HL-60 (cell line): ENCODE measurements around the gene CTNNA2.

Experiments used
- DNase-seq, 2 experiments: peaks; one replicate each; pipeline ENCODE4 v3.0.0-alpha.2; 2010 to 2020; ENCODE audit warnings: low read depth in 1 of 2, low spot score in 1 of 2
- H3K27ac ChIP-seq: fragments of 250-450 bp; sonication (Bioruptor Pico); replicated peaks from 2 replicates; pipeline ENCODE4 v1.5.1; 2020; ENCODE audit warnings: mild to moderate bottlenecking, moderate library complexity
- H3K27me3 ChIP-seq: fragments of 250-450 bp; sonication (Bioruptor Pico); 2 replicates; pipeline ENCODE4 v1.5.1; 2021; ENCODE audit warnings: mild to moderate bottlenecking, moderate library complexity; ENCODE audit not compliant: insufficient read depth, poor library complexity, severe bottlenecking
- H3K4me3 ChIP-seq: replicated peaks from 2 replicates; pipeline ENCODE4 v1.5.1; 2011; ENCODE audit warnings: mild to moderate bottlenecking, control low read depth, low read length; ENCODE audit not compliant: insufficient read depth
- GABPA ChIP-seq: IDR thresholded peaks from 2 replicates; pipeline ENCODE4 v1.6.1; 2012; ENCODE audit warnings: low read depth
- POLR2AphosphoS5 ChIP-seq: IDR thresholded peaks from 2 replicates; pipeline ENCODE4 v1.6.1; 2012; ENCODE audit warnings: low read depth
- SPI1 ChIP-seq: IDR thresholded peaks from 2 replicates; pipeline ENCODE4 v1.6.1; 2012; ENCODE audit warnings: low read depth, mild to moderate bottlenecking, borderline replicate concordance
- TF ChIP-seq, protein P1 (sequence below): IDR thresholded peaks from one replicate; pipeline ENCODE4 v1.5.1; 2011; ENCODE audit warnings: low read length, control low read depth, inconsistent platforms; ENCODE audit not compliant: insufficient read depth
- TF ChIP-seq, protein P2 (sequence below): IDR thresholded peaks from 2 replicates; pipeline ENCODE4 v1.6.1; 2012; ENCODE audit warnings: low read depth; ENCODE audit not compliant: insufficient replicate concordance

The CTNNA2 gene

GRCh38 chr2:79776461-79776860 lies 263.6 kb downstream of the CTNNA2 start:
- Histone ChIP-seq H3K27me3 (no peaks in the 10 kb centered on the region), H3K27ac (no peak overlapping the region), H3K4me3 (no peak overlapping the region)
- no peak for DNase-seq
- TF ChIP-seq SPI1 (no peak), GABPA (no peak), POLR2AphosphoS5 (no peak)
- TF ChIP-seq, protein P1, sequence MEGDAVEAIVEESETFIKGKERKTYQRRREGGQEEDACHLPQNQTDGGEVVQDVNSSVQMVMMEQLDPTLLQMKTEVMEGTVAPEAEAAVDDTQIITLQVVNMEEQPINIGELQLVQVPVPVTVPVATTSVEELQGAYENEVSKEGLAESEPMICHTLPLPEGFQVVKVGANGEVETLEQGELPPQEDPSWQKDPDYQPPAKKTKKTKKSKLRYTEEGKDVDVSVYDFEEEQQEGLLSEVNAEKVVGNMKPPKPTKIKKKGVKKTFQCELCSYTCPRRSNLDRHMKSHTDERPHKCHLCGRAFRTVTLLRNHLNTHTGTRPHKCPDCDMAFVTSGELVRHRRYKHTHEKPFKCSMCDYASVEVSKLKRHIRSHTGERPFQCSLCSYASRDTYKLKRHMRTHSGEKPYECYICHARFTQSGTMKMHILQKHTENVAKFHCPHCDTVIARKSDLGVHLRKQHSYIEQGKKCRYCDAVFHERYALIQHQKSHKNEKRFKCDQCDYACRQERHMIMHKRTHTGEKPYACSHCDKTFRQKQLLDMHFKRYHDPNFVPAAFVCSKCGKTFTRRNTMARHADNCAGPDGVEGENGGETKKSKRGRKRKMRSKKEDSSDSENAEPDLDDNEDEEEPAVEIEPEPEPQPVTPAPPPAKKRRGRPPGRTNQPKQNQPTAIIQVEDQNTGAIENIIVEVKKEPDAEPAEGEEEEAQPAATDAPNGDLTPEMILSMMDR = no peak
- TF ChIP-seq, protein P2, sequence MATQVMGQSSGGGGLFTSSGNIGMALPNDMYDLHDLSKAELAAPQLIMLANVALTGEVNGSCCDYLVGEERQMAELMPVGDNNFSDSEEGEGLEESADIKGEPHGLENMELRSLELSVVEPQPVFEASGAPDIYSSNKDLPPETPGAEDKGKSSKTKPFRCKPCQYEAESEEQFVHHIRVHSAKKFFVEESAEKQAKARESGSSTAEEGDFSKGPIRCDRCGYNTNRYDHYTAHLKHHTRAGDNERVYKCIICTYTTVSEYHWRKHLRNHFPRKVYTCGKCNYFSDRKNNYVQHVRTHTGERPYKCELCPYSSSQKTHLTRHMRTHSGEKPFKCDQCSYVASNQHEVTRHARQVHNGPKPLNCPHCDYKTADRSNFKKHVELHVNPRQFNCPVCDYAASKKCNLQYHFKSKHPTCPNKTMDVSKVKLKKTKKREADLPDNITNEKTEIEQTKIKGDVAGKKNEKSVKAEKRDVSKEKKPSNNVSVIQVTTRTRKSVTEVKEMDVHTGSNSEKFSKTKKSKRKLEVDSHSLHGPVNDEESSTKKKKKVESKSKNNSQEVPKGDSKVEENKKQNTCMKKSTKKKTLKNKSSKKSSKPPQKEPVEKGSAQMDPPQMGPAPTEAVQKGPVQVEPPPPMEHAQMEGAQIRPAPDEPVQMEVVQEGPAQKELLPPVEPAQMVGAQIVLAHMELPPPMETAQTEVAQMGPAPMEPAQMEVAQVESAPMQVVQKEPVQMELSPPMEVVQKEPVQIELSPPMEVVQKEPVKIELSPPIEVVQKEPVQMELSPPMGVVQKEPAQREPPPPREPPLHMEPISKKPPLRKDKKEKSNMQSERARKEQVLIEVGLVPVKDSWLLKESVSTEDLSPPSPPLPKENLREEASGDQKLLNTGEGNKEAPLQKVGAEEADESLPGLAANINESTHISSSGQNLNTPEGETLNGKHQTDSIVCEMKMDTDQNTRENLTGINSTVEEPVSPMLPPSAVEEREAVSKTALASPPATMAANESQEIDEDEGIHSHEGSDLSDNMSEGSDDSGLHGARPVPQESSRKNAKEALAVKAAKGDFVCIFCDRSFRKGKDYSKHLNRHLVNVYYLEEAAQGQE = no peak

- no peaks in the 10 kb centered on the region for H3K27me3 ChIP-seq
- no peak for DNase-seq
- TF ChIP-seq SPI1 = no peak
- no peak for TF ChIP-seq POLR2AphosphoS5
- TF ChIP-seq, protein P2 = no peak
- no peak for TF ChIP-seq GABPA
- TF ChIP-seq, protein P1 = no peak
- H3K27ac ChIP-seq = no peak overlapping the region
- H3K4me3 ChIP-seq = no peak overlapping the region
Observed at GRCh38 chr2:79780781-79781180, 267.9 kb downstream of the CTNNA2 start.

DNA sequence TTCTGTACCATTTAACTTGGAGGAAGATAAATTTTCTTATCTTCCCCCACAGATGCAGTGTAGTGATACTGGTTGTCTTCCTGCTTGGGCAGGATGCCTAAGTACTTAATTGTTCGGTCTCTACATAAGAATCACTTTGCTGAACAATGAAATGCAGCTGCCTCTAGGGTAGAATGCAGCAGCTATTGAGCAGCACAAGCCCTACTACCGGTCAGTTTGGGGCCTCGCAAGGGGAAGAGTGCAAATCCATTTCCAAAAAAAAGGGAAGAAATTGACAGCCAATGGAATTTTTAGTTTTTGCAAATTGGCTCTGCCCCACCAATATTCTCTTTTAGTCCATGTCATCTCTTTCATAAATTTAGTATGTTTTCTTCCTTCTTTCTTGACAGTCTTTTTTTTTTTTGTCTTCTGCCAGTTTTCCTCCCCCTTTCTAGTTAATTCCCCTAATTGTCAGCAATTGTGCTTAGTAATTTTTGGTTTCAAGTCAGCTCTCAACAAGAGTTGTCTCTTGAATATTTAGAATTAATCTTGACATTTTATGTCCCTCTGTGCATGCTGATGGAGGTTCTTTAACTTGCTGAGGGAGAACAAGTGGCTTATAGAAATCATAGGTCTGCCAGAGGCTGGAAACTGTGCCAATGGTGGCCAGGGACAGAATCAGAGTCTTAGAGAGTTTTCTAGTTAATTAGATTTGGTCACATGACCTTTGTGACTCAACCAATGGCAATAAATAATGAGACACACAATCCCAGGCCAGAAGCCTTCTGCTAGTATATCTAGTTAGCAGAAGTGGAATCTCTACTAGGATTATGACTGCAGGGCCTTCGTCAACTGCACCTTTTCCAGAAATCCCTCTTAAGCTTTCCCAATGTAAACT lies 270.0 kb downstream of the CTNNA2 start:
- DNase-seq = no peak

More for the DNA sequence above, 270.0 kb downstream of the CTNNA2 start:
- H3K4me3 ChIP-seq = no peak overlapping the region
- TF ChIP-seq, protein P2 = no peak
- no peak for TF ChIP-seq GABPA
- TF ChIP-seq SPI1 = no peak
- no peak for TF ChIP-seq POLR2AphosphoS5
- TF ChIP-seq, protein P1 = no peak
- no peak overlapping the region for H3K27ac ChIP-seq
- no peaks in the 10 kb centered on the region for H3K27me3 ChIP-seq
